Activated gamma-delta T cell treated with anti-CD3 and anti-CD28 coated beads, Interleukin-2, amount 50 U/mL, for 16 hours (primary cell): ENCODE data around the gene DUSP14.

Experiments
- DNase-seq: peaks from one replicate; pipeline ENCODE4 v3.0.0-alpha.2; 2020; ENCODE audit warnings: low read depth

Gene DUSP14

GRCh38 chr17:37517881-37518280 is 28.2 kb downstream of the DUSP14 start:
- no peak for DNase-seq

GRCh38 chr17:37518826-37519225 is 29.1 kb downstream of the DUSP14 start:
- DNase-seq: no peak

- no peak for DNase-seq
These were observed 29.7 kb downstream of the DUSP14 start for GRCh38 chr17:37519251-37519985.

GRCh38 chr17:37520174-37520573 is 30.5 kb downstream of the DUSP14 start:
- DNase-seq: no peak

GRCh38 chr17:37521821-37522220 is 32.1 kb downstream of the DUSP14 start:
- DNase-seq: no peak

GRCh38 chr17:37523715-37524219 is 34.1 kb downstream of the DUSP14 start:
- no peak for DNase-seq

GRCh38 chr17:37527249-37527851 is 37.7 kb downstream of the DUSP14 start:
- DNase-seq: no peak

GRCh38 chr17:37530420-37530819 is 40.7 kb downstream of the DUSP14 start:
- DNase-seq: no peak

GRCh38 chr17:37532756-37533155 is 43.1 kb downstream of the DUSP14 start:
- no peak for DNase-seq

- DNase-seq: no peak
These were observed 46.2 kb downstream of the DUSP14 start for GRCh38 chr17:37535906-37536305.

- DNase-seq: no peak
These were observed 49.4 kb downstream of the DUSP14 start for GRCh38 chr17:37538981-37539659.

GRCh38 chr17:37541880-37542660 is 52.4 kb downstream of the DUSP14 start:
- DNase-seq: no peak

- no peak for DNase-seq
These were observed 54.0 kb downstream of the DUSP14 start for GRCh38 chr17:37543637-37544052.

GRCh38 chr17:37545486-37545885 is 55.8 kb downstream of the DUSP14 start:
- DNase-seq: no peak

- DNase-seq: no peak
These were observed 56.6 kb downstream of the DUSP14 start for GRCh38 chr17:37546302-37546701.

GRCh38 chr17:37547986-37548385 is 58.3 kb downstream of the DUSP14 start:
- DNase-seq: no peak

- no peak for DNase-seq
These were observed 62.1 kb downstream of the DUSP14 start for GRCh38 chr17:37551788-37552187.

GRCh38 chr17:37553401-37553966 is 63.8 kb downstream of the DUSP14 start:
- DNase-seq: no peak

GRCh38 chr17:37555386-37555785 is 65.7 kb downstream of the DUSP14 start:
- no peak for DNase-seq

- no peak for DNase-seq
These were observed 67.8 kb downstream of the DUSP14 start for GRCh38 chr17:37557482-37557881.

- no peak for DNase-seq
These were observed 68.6 kb downstream of the DUSP14 start for GRCh38 chr17:37558299-37558698.
